Activated naive CD8-positive, alpha-beta T cell (primary cell): ENCODE data around the gene UBE2D2.
"Not testable (repeated sequence)": the region's sequence is repeated elsewhere in the genome, so short reads cannot be mapped to it uniquely, and the experiment has no call there.

ENCODE experiments used
- H3K27ac Mint-ChIP-seq: one replicate; pipeline ENCODE4 v1.8.0; 2021; ENCODE audit warnings: mixed read lengths
- H3K27me3 Mint-ChIP-seq: one replicate; pipeline ENCODE4 v1.8.0; 2021; ENCODE audit warnings: mixed read lengths
- H3K36me3 Mint-ChIP-seq: one replicate; pipeline ENCODE4 v1.8.0; 2021; ENCODE audit warnings: mixed read lengths
- H3K4me1 Mint-ChIP-seq: one replicate; pipeline ENCODE4 v1.8.0; 2021; ENCODE audit warnings: low read depth, mixed read lengths
- H3K4me3 Mint-ChIP-seq: one replicate; pipeline ENCODE4 v1.8.0; 2021; ENCODE audit warnings: mild to moderate bottlenecking, mixed read lengths
- H3K9me3 Mint-ChIP-seq: one replicate; pipeline ENCODE4 v1.8.0; 2021; ENCODE audit warnings: low read depth, mixed read lengths

The UBE2D2 gene

DNA sequence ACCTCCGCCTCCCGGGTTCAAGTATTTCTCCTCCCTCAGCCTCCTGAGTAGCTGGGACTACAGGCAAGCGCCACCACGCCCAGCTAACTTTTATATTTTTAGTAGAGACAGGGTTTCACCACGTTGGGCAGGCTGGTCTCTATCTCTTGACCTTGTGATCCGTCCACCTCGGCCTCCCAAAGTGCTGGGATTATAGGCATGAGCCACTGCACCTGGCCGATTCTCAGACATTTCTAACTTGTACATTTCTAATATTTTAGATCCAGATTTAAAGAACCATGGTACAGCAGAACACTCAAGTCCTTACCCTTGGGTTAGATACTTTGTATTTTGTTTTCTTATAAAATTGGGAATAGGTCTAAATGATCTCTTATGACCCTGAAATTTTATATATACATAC lies 31.9 kb downstream of the UBE2D2 start:
- H3K36me3 Mint-ChIP-seq, H3K27me3 Mint-ChIP-seq, H3K9me3 Mint-ChIP-seq, H3K4me3 Mint-ChIP-seq, H3K27ac Mint-ChIP-seq: not testable (repeated sequence)
- H3K4me1 Mint-ChIP-seq, result peaks cover 57% of the 10 kb centered on the region

DNA sequence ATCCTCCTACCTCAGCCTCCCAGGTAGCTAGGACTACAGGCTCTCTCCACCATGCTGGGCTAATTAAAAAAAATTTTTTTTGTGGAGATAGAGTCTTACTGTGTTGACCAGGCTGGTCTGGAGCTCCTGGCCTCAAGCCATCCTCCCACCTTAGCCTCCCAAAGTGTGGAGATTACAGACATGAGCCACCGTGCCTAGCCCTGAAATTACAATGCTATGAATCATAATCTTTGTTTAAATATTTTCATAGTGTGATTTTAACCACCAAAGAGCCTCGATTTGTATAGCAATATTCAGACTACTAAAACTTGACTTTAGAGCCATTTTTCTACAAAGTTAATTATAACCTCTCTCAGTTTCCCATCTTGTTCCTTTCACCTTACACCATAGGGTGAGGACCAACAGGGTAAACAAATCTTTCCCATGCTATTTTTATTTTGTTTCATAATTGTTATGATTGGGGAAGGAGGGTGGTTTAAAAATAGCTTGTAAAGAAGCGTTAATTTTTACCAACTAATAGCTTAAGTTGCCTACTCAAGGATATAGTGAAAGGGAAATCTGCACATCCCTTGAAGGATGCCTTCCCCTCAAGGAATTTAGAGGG lies 32.7 kb downstream of the UBE2D2 start:
- peaks cover 54% of the 10 kb centered on the region for H3K4me1 Mint-ChIP-seq
- H3K27me3 Mint-ChIP-seq, result no peaks in the 10 kb centered on the region
- no peak overlapping the region for H3K27ac Mint-ChIP-seq
- no peak overlapping the region for H3K4me3 Mint-ChIP-seq
- H3K9me3 Mint-ChIP-seq, result no peaks in the 10 kb centered on the region
- peaks cover 4% of the 10 kb centered on the region for H3K36me3 Mint-ChIP-seq

DNA sequence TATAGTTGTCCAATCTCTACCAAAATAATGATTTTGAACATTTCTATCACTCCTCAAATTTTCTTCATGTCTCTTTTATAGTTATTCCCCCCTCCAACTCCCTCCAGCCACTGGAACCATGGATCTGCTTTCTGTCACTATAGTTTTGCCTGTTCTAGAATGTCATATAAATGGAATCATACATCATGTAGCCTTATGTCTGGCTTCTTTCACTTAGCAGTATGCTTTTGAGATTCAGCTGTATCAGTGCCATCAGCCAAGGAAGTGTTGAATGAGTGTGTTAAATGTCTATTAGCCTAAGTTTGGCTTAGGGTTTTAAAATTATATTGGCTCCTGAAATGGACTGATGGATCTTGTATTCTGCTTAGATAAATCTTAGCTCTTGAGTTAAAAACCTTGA lies 36.0 kb downstream of the UBE2D2 start:
- Mint-ChIP-seq H3K4me1 (peaks cover 41% of the 10 kb centered on the region), H3K4me3 (peak overlapping the region; percentile 28), H3K9me3 (no peaks in the 10 kb centered on the region), H3K27ac (peak overlapping the region; percentile 70), H3K36me3 (peaks cover 6% of the 10 kb centered on the region), H3K27me3 (no peaks in the 10 kb centered on the region)

DNA sequence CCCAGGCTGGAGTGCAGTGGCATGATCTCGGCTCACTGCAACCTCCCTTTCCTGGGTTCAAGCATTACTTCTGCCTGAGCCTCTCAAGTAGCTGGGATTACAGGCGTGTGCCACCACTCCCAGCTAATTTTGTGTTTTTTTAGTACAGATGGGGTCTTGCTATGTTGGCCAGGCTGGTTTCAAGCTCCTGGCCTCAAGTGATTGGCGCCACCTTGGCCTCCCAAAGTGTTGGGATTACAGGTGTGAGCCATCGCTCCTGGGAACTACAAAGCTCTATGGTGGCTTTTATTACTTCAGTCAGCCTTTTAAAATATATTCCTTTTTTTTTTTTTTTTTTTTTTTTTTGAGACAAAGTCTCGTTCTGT lies 37.4 kb downstream of the UBE2D2 start:
- not testable (repeated sequence) for H3K36me3 Mint-ChIP-seq, H3K27ac Mint-ChIP-seq, H3K27me3 Mint-ChIP-seq, H3K9me3 Mint-ChIP-seq, H3K4me3 Mint-ChIP-seq
- peaks cover 35% of the 10 kb centered on the region for H3K4me1 Mint-ChIP-seq

DNA sequence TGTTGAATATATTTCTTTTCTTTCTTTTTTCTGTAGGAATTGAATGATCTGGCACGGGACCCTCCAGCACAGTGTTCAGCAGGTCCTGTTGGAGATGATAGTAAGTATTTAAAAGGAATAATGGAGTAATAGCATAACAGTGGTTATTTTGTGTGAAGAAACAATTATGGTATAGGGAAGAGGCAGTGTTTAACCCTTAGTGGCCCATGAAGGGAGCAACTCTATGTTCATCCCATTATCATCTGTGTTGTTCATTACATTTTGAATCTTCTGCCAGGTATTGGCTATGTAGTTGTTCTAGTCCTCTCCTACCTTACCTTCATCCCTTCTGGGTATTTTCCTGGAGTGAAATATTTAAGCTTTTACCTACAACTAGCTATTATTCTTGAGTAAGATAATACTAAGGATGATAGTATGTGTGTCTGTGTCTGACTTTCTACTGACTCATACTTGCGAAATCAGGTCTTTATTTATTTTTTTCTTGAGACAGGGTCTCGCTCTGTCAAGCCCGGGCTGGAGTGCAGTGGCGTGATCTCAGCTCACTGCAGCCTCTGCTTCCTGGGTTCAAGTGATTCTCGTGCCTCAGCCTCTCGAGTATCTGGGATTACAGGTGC lies 39.3 kb downstream of the UBE2D2 start:
- Mint-ChIP-seq H3K4me3 (no peak overlapping the region), H3K4me1 (peaks cover 25% of the 10 kb centered on the region), H3K27ac (peak overlapping the region; percentile 51), H3K27me3 (no peaks in the 10 kb centered on the region), H3K36me3 (peaks cover 8% of the 10 kb centered on the region), H3K9me3 (no peaks in the 10 kb centered on the region)

DNA sequence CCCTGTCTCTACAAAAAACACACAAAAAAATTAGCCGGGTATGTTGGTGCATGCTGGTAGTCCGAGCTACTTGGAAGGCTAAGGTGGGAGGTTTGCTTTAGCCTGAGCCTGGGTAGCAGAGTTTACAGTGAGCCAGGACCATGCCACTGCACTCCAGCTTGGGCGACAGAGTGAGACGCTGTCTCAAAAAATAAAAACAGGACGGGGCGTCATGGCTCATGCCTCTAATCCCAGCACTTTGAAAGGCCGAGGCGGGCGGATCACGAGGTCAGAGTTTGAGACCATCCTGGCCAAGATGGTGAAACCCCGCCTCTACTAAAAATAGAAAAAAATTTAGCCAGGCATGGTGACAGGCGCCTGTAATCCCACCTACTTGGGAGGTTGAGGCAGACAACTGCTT lies 40.3 kb downstream of the UBE2D2 start:
- H3K27me3 Mint-ChIP-seq, result no peaks in the 10 kb centered on the region
- H3K36me3 Mint-ChIP-seq, result peaks cover 8% of the 10 kb centered on the region
- H3K4me1 Mint-ChIP-seq, result peaks cover 29% of the 10 kb centered on the region
- no peak overlapping the region for H3K27ac Mint-ChIP-seq
- no peaks in the 10 kb centered on the region for H3K9me3 Mint-ChIP-seq
- no peak overlapping the region for H3K4me3 Mint-ChIP-seq

DNA sequence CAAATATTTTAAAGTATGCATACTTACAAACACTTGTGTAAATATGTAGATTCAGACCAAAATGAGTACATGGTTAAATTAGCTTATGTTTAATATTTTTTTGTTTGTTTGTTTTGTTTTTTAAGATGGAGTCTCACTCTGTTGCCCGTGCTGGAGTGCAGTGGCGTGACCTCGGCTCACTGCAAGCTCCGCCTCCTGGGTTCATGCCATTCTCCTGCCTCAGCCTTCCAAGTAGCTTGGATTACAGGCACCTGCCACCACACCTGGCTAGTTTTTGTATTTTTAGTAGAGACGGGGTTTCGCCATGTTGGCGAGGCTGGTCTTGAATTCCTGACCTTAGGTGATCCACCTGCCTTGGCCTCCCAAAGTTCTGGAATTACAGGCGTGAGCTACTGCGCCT lies 40.8 kb downstream of the UBE2D2 start:
- not testable (repeated sequence) for H3K27me3 Mint-ChIP-seq, H3K27ac Mint-ChIP-seq, H3K36me3 Mint-ChIP-seq, H3K4me3 Mint-ChIP-seq, H3K9me3 Mint-ChIP-seq
- H3K4me1 Mint-ChIP-seq, result peaks cover 29% of the 10 kb centered on the region

DNA sequence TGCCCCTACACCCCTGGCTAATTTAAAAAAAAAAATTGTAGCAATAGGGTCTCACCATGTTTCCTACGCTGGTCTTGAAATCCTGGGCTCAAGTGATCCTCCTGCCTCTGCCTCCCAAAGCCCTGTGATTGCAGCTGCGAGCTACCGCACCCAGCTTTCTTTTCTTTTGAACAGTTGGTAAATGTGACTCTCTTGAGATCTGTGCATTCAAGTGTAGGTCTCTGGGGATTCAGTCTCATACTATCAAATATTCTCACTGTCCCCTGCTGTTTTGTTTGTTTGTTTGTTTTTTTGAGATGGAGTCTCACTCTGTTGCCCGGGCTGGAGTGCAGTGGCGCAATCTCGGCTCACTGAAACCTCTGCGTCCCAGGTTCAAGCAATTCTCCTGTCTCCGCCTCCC lies 44.7 kb downstream of the UBE2D2 start:
- Mint-ChIP-seq H3K9me3 (no peaks in the 10 kb centered on the region), H3K27me3 (no peaks in the 10 kb centered on the region), H3K4me3 (no peak overlapping the region), H3K36me3 (peaks cover 2% of the 10 kb centered on the region), H3K4me1 (peaks cover 27% of the 10 kb centered on the region), H3K27ac (no peak overlapping the region)

DNA sequence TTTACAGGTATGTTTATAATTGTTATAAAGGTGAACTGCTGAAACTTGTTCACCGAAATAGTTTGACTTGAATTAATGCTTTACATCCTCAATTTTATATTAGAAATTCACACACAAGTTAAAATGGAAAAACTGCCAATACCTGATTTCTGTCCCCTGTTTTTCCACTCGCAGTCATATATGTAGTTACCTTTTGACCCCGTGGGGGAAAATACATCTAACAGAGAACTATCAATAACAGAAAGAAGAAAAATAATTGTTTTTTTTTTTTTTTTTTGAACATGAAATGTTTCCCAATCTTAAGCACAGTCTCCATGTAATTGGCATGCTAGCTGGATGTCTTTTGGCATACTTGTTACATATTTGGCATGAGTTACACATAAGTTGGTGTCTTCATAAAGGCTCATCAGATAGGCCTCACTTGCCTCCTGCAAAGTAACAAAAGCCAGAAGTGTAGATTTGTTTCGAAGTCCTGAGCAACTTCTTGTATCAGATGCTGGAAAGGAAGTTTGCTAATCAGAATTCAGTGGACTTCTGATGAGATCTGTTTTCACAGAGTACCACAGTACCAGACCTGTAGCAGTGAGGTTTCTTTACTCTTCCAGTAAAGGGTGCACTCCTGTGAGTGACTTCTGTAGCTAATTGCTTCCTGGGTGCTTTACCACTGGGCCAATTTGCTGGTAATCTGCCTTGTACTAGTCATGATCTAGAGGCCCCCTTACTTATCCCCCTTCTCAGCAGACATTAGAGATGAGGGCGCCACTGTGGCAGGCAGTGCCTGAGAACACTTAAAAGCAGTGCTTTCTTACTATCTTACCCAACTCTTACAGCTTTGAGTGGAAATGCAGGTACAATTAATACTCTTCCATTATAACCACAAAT lies 50.8 kb downstream of the UBE2D2 start:
- H3K27ac Mint-ChIP-seq, result peak overlapping the region; percentile 81
- H3K4me3 Mint-ChIP-seq, result no peak overlapping the region
- H3K4me1 Mint-ChIP-seq, result peaks cover 43% of the 10 kb centered on the region
- H3K36me3 Mint-ChIP-seq, result peaks cover 2% of the 10 kb centered on the region
- H3K9me3 Mint-ChIP-seq, result no peaks in the 10 kb centered on the region
- H3K27me3 Mint-ChIP-seq, result no peaks in the 10 kb centered on the region

DNA sequence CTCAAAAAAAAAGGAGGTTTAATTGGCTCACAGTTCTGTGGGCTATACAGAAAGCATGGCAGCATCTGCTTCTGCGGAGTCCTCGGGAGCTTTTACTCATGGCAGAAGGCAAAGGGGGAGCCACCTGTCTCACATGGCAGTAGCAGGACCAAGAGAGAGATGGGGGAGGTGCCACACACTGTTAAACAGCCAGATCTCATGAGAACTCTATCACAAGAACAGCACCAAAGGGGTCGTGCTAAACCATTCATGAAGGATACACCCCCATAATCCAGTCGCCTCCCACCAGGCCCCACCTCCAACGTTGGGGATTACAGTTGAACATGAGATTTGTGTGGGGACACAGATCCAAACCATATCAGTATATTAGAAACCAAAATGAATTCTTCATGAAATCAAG lies 58.7 kb downstream of the UBE2D2 start:
- Mint-ChIP-seq H3K36me3 (peaks cover 2% of the 10 kb centered on the region), H3K4me1 (peaks cover 12% of the 10 kb centered on the region), H3K27me3 (no peaks in the 10 kb centered on the region), H3K4me3 (no peak overlapping the region), H3K27ac (peak overlapping the region; percentile 34), H3K9me3 (no peaks in the 10 kb centered on the region)

DNA sequence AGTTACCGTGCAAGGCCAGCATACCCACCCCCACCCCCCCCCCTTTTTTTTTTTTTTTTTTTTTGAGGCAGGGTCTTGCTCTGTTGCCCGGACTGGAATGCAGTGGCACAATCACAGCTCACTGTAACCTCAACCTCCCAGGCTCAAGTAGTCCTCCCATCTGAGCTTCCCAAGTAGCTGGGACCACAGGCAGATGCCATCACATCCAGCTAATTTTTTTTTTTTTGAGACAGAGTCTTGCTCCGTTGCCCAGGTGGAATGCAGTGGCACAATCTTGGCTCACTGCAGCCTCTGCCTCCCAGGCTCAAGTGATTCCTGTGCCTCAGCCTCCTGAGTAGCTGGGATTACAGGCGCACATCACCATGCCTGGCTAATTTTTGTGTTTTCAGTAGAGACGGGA lies 64.3 kb downstream of the UBE2D2 start:
- not testable (repeated sequence) for H3K36me3 Mint-ChIP-seq

DNA sequence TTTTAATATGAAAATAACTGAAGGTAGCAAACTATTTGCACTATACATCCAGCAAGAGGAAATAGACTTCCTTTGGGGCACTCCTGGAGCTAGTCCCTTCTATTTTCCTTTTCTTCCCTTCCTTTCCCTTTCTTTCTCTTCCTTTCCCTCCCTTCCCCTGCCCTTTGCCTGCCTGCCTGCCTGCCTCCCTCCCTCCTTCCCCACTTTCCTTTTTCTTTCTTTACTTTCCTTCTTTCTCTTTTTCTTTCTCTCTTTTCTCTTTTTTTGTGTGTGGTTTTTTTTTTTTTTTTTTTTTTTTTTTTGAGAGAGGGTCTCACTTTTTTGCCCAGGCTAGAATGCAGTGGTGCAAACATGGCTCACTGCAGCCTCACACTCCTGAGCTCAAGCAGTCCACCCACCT lies 69.7 kb downstream of the UBE2D2 start:
- Mint-ChIP-seq H3K27me3 (no peaks in the 10 kb centered on the region), H3K4me1 (peaks cover 25% of the 10 kb centered on the region), H3K27ac (no peak overlapping the region), H3K9me3 (no peaks in the 10 kb centered on the region), H3K4me3 (no peak overlapping the region), H3K36me3 (no peaks in the 10 kb centered on the region)

More for the DNA sequence above, 64.3 kb downstream of the UBE2D2 start:
- H3K4me1 Mint-ChIP-seq, H3K9me3 Mint-ChIP-seq, H3K4me3 Mint-ChIP-seq, H3K27me3 Mint-ChIP-seq: not testable (repeated sequence)
- peak overlapping the region; percentile 28 for H3K27ac Mint-ChIP-seq

DNA sequence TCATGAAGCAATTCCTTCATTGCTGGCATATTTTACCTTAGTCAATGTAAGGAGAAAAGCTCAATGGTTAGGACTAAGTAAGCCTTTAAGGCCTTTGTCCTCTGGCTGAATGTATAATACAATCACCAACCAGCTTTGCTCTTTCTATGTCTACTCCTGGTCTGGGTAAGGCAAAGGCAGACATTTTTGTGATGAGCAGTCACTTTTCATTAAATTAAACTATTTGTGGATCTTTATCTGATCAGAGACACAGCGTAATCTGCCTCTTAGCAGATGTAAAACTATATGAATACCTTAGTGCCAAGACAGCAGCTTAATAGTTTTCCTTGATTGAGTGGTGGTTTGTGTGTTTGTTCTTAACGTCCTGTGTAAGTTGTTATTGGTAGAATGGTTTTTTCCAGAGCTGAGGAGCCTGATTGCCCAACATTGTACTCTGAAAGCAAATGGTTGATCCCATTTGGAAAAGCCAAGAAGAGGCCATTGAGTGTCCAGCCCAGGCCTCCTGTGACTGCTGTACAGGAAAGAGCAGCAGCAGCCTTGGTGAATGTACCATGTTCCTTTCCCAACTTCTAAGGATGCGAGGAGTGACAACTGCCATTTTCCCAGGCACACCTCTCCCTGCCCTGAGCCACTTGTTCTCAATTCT lies 70.5 kb downstream of the UBE2D2 start:
- peaks cover 33% of the 10 kb centered on the region for H3K4me1 Mint-ChIP-seq
- peak overlapping the region; percentile 34 for H3K27ac Mint-ChIP-seq
- no peaks in the 10 kb centered on the region for H3K9me3 Mint-ChIP-seq
- no peaks in the 10 kb centered on the region for H3K36me3 Mint-ChIP-seq
- H3K27me3 Mint-ChIP-seq, result no peaks in the 10 kb centered on the region
- no peak overlapping the region for H3K4me3 Mint-ChIP-seq

DNA sequence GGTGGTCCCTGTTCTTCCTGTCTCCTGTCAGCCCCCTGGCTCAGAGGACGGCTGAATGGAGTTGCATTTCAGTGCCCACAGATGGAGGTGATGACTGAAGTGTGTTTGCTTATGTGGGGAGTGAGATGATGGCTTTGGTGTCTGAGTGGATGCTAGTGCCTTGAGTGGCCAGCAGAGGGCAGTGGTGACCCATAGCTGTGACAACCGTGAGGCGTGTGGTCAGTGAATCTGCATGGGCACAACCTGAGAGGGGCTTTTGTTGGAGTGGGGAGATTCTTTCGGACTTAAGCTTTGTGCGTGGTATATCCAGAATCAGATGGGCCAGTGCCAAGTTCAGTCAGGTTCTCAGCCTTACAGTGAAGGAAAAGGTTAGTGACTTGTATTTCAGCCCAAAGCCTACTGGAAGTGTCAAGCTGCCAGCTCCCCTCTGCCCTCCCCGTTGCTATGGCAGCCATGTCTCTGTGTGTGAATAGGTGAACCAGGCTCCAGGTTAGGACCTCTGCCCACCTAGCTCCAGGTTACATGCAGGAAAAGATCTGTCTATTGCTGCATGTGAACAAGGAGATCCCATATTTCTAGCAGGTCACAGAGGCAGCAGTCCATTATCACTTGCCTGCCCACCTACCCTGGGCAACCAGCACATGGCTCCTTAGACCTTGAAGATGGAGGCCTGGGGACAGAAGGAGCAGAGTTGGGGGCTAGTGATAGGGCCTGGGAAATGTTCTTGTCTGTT lies 72.3 kb downstream of the UBE2D2 start:
- Mint-ChIP-seq H3K9me3 (no peaks in the 10 kb centered on the region), H3K4me3 (no peak overlapping the region), H3K27me3 (no peaks in the 10 kb centered on the region), H3K27ac (peak overlapping the region; percentile 52), H3K4me1 (peaks cover 35% of the 10 kb centered on the region), H3K36me3 (no peaks in the 10 kb centered on the region)

DNA sequence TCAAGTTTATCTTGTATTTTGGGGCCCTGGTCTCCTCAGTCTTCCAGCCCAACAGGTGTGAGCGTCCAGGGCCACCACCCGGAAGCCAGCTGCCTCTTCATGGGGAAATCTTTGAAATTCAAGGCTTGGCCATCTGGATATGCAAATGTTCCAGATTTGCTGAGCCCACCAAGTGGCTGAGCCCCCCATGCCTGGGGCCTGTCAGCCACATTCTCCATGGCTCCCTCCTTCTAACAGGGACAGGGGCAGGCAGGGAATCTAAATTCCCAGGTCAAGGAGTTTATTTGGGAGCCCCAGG lies 72.8 kb downstream of the UBE2D2 start:
- H3K36me3 Mint-ChIP-seq, result no peaks in the 10 kb centered on the region
- H3K27ac Mint-ChIP-seq, result no peak overlapping the region
- H3K9me3 Mint-ChIP-seq, result no peaks in the 10 kb centered on the region
- H3K4me1 Mint-ChIP-seq, result peaks cover 39% of the 10 kb centered on the region
- H3K4me3 Mint-ChIP-seq, result no peak overlapping the region
- no peaks in the 10 kb centered on the region for H3K27me3 Mint-ChIP-seq
